H1 (cell line): ENCODE results near the gene HK1. TPM values are rescaled to one million over a fixed set of nuclear protein-coding genes. Genes with fewer than 3 reads are reported as not detected.

Experiments
- polyA plus RNA-seq, 7 experiments: library from polyadenylated mRNA; depleted of rRNA in 3 of 7; stranded (reverse) in 5 of 7; unstranded in 2 of 7; fragments of >200 nt in 5 of 7; fragments of 200-250 nt in 2 of 7; gene quantifications; 1 replicate in 5 of 7; 2 replicates in 1 of 7; 4 replicates in 1 of 7; pipeline versions ENCODE4 v1.2.1 to v1.2.3, GENCODE V29; 2011 to 2013; ENCODE audit warnings: missing spikeins in 2 of 7, mixed read lengths in 2 of 7
- total RNA-seq: library from RNA; stranded (reverse); fragmentation: NEBNext Ultra II Directional; extraction: Animal tissue kit (Norgen Biotek cat#: 25700); gene quantifications from 2 replicates; pipeline ENCODE4 v1.2.1, GENCODE V29; 2021
- TF ChIP-seq, protein P1 (sequence below): IDR thresholded peaks from 2 replicates; pipeline ENCODE4 v1.6.1; 2012; ENCODE audit warnings: inconsistent platforms

Gene HK1
- total and polyA plus RNA-seq, 2 of the 8 experiments (the other 6 are each of a cell fraction or from before 2014, with no cell fraction given): 55.8 to 247 TPM

DNA sequence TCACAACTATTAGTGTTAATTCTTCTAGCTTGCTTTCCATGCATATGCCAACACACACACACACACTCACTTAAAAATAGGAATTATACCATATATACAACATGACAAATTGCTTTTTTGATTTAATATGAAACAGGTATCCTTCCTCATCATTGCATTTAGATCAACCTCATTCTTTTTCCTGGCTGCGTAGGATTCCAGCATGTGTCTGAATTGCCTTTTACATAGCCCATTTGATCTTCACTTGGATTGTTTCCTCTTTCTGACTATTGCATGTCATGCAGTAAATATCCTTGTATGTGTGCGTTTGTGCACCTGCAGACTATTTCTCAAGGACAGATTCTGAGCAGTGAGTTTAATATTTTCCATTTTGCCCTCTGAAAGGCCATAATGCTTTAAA, 110.2 kb downstream of the HK1 start (continued):
- TF ChIP-seq, protein P1, sequence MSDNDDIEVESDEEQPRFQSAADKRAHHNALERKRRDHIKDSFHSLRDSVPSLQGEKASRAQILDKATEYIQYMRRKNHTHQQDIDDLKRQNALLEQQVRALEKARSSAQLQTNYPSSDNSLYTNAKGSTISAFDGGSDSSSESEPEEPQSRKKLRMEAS: no peak
